ENCODE results near the gene CBX8. TPM values are rescaled to one million over a fixed set of nuclear protein-coding genes. Genes with fewer than 3 reads are reported as not detected.

CBX8 gene
- polyA plus RNA-seq, 1 experiment, result 0.32 TPM

DNA sequence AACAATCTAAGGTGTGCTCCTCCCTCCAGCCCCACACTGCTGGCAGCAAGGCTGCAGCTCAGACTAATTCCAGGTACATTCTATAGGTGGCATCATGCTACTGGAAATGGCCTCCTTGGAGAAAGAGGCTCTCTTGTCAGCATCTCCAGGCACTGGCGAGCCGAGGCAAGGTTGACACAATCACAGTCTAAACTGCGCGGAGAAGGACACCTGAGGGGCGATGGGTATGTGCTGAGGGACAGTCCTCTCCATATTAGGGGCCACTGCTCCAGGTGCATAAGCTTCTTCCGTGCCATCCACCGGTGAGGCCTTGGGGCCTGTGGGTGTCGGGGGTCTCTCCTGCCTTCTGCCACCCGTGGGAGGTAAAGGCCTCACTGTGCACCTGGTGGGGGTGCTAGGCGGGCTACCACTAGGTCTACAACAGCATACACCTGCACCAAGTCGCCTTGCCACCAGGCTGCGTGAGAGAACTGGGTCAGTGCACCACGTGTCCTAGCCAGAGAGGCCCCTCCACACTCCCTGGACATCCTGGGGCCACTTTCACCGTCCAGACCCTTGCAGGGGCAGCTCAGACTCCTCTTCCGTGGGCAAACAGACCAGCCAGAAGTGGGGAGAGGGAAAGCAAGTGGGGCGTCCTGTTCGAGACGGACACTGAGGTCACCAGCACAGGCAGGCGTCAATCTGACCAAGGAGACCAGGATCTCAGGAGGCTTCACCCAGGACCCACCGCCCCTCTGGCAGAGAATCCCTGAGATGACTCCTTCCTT is 12.1 kb upstream of the CBX8 start:
- H3K36me3 ChIP-seq (ENCODE audit: control insufficient read depth, insufficient read depth, low read length), result no peaks in the 10 kb centered on the region
- H3K4me3 ChIP-seq (ENCODE audit: low read depth, low read length), result no peak overlapping the region
- TF ChIP-seq, protein P1, sequence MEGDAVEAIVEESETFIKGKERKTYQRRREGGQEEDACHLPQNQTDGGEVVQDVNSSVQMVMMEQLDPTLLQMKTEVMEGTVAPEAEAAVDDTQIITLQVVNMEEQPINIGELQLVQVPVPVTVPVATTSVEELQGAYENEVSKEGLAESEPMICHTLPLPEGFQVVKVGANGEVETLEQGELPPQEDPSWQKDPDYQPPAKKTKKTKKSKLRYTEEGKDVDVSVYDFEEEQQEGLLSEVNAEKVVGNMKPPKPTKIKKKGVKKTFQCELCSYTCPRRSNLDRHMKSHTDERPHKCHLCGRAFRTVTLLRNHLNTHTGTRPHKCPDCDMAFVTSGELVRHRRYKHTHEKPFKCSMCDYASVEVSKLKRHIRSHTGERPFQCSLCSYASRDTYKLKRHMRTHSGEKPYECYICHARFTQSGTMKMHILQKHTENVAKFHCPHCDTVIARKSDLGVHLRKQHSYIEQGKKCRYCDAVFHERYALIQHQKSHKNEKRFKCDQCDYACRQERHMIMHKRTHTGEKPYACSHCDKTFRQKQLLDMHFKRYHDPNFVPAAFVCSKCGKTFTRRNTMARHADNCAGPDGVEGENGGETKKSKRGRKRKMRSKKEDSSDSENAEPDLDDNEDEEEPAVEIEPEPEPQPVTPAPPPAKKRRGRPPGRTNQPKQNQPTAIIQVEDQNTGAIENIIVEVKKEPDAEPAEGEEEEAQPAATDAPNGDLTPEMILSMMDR (IDR thresholded peaks at IDR 0.05; ENCODE audit: insufficient read depth, low read depth, low read length), result no peak
- no peak for DNase-seq (ENCODE audit: low read depth)
- H3K27me3 ChIP-seq (ENCODE audit: control insufficient read depth, insufficient read depth, low read length), result peaks cover 76% of the 10 kb centered on the region
- POLR2A ChIA-PET, result no interaction called here
- CTCF ChIA-PET, result interaction anchor here (1.2 to 2.0 kb wide), 3 partner anchors 19 to 183 kb away, joined by 3 to 6 read pairs (median 5); no protein-coding TSS in a partner anchor

DNA sequence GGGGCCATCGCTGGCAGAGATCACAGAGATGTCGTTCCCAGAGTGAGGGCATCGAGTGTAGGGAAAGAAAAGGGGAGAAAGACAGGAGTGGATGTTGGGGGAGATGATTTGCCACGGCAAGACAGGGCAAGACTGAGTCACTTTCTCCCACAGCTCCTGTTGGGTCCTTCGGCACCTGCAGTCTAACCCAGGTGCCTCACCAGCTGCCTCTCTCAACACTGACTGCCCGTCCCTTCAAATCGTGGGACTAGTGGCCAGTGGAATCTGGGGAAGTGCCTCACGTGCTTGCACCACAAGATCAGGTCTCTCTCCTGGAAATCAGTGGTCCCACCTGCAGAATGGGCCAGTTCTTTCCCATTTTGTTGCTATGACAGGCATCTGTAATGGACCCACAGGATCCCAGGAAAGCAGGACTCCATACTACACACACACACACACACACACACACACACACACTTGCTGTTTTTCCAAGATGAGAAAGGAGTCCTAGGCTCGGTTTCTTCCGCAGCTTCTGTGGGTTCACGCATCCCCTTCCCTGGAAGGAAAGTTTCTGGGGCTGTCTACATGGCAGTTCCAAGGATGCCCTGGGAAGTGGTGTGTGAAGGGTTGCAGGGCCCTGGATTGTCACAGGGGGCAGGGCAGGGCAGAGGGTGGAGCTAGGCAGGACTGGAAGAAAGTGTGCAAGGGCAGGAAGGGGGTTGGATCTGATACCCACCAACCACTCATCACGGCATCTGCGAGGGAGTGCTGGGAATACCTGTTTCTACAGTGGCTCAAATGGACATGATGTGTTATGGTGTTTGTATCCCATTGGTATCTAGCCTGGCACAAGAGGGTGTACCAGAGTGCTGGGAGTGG is 10.2 kb upstream of the CBX8 start:
- POLR2A ChIA-PET, result no interaction called here
- TF ChIP-seq, protein P1 (IDR thresholded peaks at IDR 0.05; ENCODE audit: insufficient read depth, low read depth, low read length), result no peak
- CTCF ChIA-PET, result interaction anchor here (0.7 to 2.0 kb wide), 7 partner anchors 10 to 185 kb away, joined by 3 to 6 read pairs (median 3); partner anchors contain the start of gene CBX8
- H3K36me3 ChIP-seq (ENCODE audit: control insufficient read depth, insufficient read depth, low read length), result no peaks in the 10 kb centered on the region
- H3K4me3 ChIP-seq (ENCODE audit: low read depth, low read length), result no peak overlapping the region
- DNase-seq (ENCODE audit: low read depth), result no peak
- peaks cover 84% of the 10 kb centered on the region for H3K27me3 ChIP-seq (ENCODE audit: control insufficient read depth, insufficient read depth, low read length)

DNA sequence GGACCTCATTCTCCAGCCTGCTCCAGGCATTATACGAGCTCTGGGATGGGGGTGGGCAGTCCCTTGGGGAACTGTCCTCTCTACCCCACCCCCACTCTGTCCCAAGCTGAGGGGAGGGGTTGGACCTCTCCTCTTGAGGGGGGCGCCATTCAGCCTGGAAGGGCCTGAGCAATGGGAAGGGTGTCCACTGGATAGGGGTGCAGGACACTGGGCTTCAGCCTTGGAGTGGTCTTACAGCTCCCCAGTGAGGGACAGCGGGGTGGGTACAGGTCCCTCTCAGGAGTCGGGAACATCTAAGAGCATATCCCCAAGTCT is 9.5 kb upstream of the CBX8 start:
- H3K27me3 ChIP-seq (ENCODE audit: control insufficient read depth, insufficient read depth, low read length), result peaks cover 83% of the 10 kb centered on the region
- TF ChIP-seq, protein P1 (IDR thresholded peaks at IDR 0.05; ENCODE audit: insufficient read depth, low read depth, low read length), result no peak
- no peaks in the 10 kb centered on the region for H3K36me3 ChIP-seq (ENCODE audit: control insufficient read depth, insufficient read depth, low read length)
- POLR2A ChIA-PET, result no interaction called here
- no peak overlapping the region for H3K4me3 ChIP-seq (ENCODE audit: low read depth, low read length)
- DNase-seq (ENCODE audit: low read depth), result no peak
- CTCF ChIA-PET, result interaction anchor here (1.1 kb wide), 1 partner anchor 34 kb away, joined by 3 read pairs; no protein-coding TSS in a partner anchor

DNA sequence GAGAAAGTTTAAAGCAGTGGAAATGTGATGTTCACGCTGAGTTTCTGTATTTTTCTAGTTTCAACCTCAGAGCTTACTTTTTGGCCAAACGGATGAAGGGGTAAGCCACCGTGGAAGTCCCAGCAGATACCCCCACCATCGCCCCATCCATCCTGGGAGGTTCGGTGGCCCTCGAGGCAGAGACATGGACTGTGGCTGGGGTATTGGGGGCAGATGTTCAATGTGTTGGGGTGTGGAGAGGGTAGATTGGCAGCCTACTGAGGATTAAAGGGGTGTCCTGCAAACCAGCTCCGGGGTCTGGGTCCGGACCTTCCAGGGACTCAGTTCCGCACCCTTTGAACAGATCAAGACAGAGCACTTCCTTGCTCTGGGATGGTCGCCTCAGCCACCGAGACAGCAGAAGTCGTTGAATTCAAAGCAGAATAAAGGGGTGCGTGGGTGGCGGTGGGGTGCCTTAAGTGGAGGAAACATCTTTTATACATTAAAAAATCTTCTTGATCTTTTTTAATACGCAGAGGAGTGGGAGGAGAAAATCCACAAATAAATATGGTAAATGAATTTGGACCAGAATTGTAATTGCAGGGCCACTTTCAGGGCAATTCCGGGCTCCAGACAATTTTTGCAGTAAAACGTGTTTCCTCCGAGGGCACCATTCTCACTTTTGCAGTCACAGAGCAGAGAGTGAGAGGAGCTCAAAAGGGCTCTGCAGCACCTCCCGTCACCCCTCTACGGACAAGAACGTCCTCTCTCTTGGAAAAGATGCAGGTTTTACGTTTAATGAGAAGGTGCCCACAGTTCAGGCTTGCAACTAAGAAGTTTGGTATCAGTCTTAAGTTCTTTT is 8.2 kb upstream of the CBX8 start:
- CTCF ChIA-PET, result interaction anchor here (1.2 kb wide), 2 partner anchors 30 to 36 kb away, joined by 3 to 4 read pairs; no protein-coding TSS in a partner anchor
- H3K36me3 ChIP-seq (ENCODE audit: control insufficient read depth, insufficient read depth, low read length), result no peaks in the 10 kb centered on the region
- POLR2A ChIA-PET, result no interaction called here
- no peak for DNase-seq (ENCODE audit: low read depth)
- peaks cover 87% of the 10 kb centered on the region for H3K27me3 ChIP-seq (ENCODE audit: control insufficient read depth, insufficient read depth, low read length)
- TF ChIP-seq, protein P1 (IDR thresholded peaks at IDR 0.05; ENCODE audit: insufficient read depth, low read depth, low read length), result no peak
- H3K4me3 ChIP-seq (ENCODE audit: low read depth, low read length), result no peak overlapping the region
